IMR-90 (cell line): ENCODE data around the gene CYP8B1. TPM values are rescaled to one million over a fixed set of nuclear protein-coding genes. Genes with fewer than 3 reads are reported as not detected.

Experiments used
- ATAC-seq: fragments of 200-7000 bp; cut with Tn5 transposase; 2 replicates; pipeline ENCODE4 v1.9.1; 2020; ENCODE audit warnings: low read depth, mild to moderate bottlenecking, moderate library complexity
- BruUV-seq: library from RNA; stranded (reverse); fragments of 400-500 nt; replicated peaks from 2 replicates; lab custom pipeline; 2021; lab: Mats Ljungman, UMichigan
- CTCF ChIA-PET: fragments of 300-600 bp; formaldehyde crosslinking; extraction: SDS; loops from one replicate; lab custom pipeline; 2021; ENCODE audit warnings: antibody characterized with exemption; lab: Yijun Ruan, JAX
- POLR2A ChIA-PET: fragments of 300-600 bp; sonication (Branson Sonifier 250); formaldehyde crosslinking; loops from one replicate; lab custom pipeline; 2022; ENCODE audit warnings: antibody characterized with exemption; ENCODE audit not compliant: unreplicated experiment; lab: Charles Lee
- DNase-seq: peaks from one replicate; pipeline ENCODE4 v3.0.0; 2013
- H2AFZ ChIP-seq: replicated peaks from 2 replicates; pipeline ENCODE3; 2013; ENCODE audit warnings: low read length, mild to moderate bottlenecking; ENCODE audit not compliant: poor library complexity
- H2AK5ac ChIP-seq: 2 replicates; pipeline ENCODE4 v1.6.1; 2013; ENCODE audit warnings: low read depth, low read length, inconsistent platforms
- H2AK9ac ChIP-seq: replicated peaks from 2 replicates; pipeline ENCODE3; 2013; ENCODE audit warnings: mild to moderate bottlenecking, low read depth, low read length, moderate library complexity; ENCODE audit not compliant: poor library complexity
- H2BK120ac ChIP-seq: 2 replicates; pipeline ENCODE4 v1.6.1; 2013; ENCODE audit warnings: low read depth, low read length, inconsistent platforms
- H2BK15ac ChIP-seq: 3 replicates; pipeline ENCODE4 v1.6.1; 2013; ENCODE audit warnings: low read depth, low read length, inconsistent platforms
- H2BK20ac ChIP-seq: 2 replicates; pipeline ENCODE4 v1.6.1; 2013; ENCODE audit warnings: low read depth, mild to moderate bottlenecking, inconsistent platforms, low read length, moderate library complexity
- H2BK5ac ChIP-seq: 2 replicates; pipeline ENCODE4 v1.6.1; 2013; ENCODE audit warnings: mild to moderate bottlenecking, low read depth, low read length, inconsistent platforms; ENCODE audit not compliant: poor library complexity, severe bottlenecking
- H3K14ac ChIP-seq: replicated peaks from 2 replicates; pipeline ENCODE4 v1.6.1; 2013; ENCODE audit warnings: low read depth, low read length, inconsistent platforms
- H3K18ac ChIP-seq: 2 replicates; pipeline ENCODE4 v1.6.1; 2013; ENCODE audit warnings: low read depth, low read length, control low read depth
- H3K23ac ChIP-seq: 2 replicates; pipeline ENCODE4 v1.6.1; 2013; ENCODE audit warnings: low read depth, low read length, inconsistent platforms
- H3K27ac ChIP-seq: 2 replicates; pipeline ENCODE4 v1.5.1; 2013; ENCODE audit warnings: mild to moderate bottlenecking, control low read depth, low read length; ENCODE audit not compliant: insufficient read depth
- H3K27me3 ChIP-seq: 2 replicates; pipeline ENCODE4 v1.6.1; 2013; ENCODE audit warnings: low read length; ENCODE audit not compliant: control insufficient read depth, insufficient read depth
- H3K36me3 ChIP-seq: 2 replicates; pipeline ENCODE4 v1.6.1; 2013; ENCODE audit warnings: low read length, mixed read lengths; ENCODE audit not compliant: control insufficient read depth, insufficient read depth
- H3K4ac ChIP-seq: 2 replicates; pipeline ENCODE4 v1.6.1; 2013; ENCODE audit warnings: low read depth, low read length, inconsistent platforms
- H3K4me1 ChIP-seq: 2 replicates; pipeline ENCODE4 v1.6.1; 2013; ENCODE audit warnings: low read length, mixed read lengths; ENCODE audit not compliant: control insufficient read depth, insufficient read depth
- H3K4me2 ChIP-seq: 2 replicates; pipeline ENCODE4 v1.6.1; 2013; ENCODE audit warnings: low read depth, mild to moderate bottlenecking, control low read depth, low read length, moderate library complexity
- H3K4me3 ChIP-seq: 2 replicates; pipeline ENCODE4 v1.5.1; 2013; ENCODE audit warnings: low read depth, mild to moderate bottlenecking, control low read depth, low read length, moderate library complexity; ENCODE audit not compliant: insufficient read depth
- H3K56ac ChIP-seq: 2 replicates; pipeline ENCODE4 v1.6.1; 2013; ENCODE audit warnings: low read length, inconsistent platforms; ENCODE audit not compliant: insufficient read depth; ENCODE audit errors: extremely low read depth
- H3K79me1 ChIP-seq, 2 experiments: 2 replicates each; pipeline ENCODE4 v1.6.1; 2013; ENCODE audit warnings: low read length in 2 of 2, inconsistent platforms in 1 of 2, low read depth in 1 of 2
- H3K9ac ChIP-seq: 2 replicates; pipeline ENCODE4 v1.6.1; 2013; ENCODE audit warnings: low read depth, low read length, control low read depth
- H3K9me1 ChIP-seq: 2 replicates; pipeline ENCODE4 v1.6.1; 2013; ENCODE audit warnings: low read length, inconsistent platforms; ENCODE audit not compliant: insufficient read depth
- H3K9me3 ChIP-seq: 2 replicates; pipeline ENCODE4 v1.6.1; 2013; ENCODE audit warnings: low read length; ENCODE audit not compliant: control insufficient read depth, insufficient read depth
- H4K20me1 ChIP-seq: 2 replicates; pipeline ENCODE4 v1.6.1; 2013; ENCODE audit warnings: low read length, inconsistent platforms; ENCODE audit not compliant: insufficient read depth
- H4K5ac ChIP-seq: 2 replicates; pipeline ENCODE4 v1.6.1; 2013; ENCODE audit warnings: mild to moderate bottlenecking, low read depth, low read length, control low read depth
- H4K8ac ChIP-seq, 2 experiments: 2 replicates each; pipeline ENCODE4 v1.6.1; 2013; ENCODE audit warnings: low read depth in 2 of 2, low read length in 2 of 2, control low read depth in 1 of 2, inconsistent platforms in 1 of 2
- H4K91ac ChIP-seq: 2 replicates; pipeline ENCODE4 v1.6.1; 2013; ENCODE audit warnings: low read depth, low read length, inconsistent platforms; ENCODE audit not compliant: insufficient read depth
- MAFK ChIP-seq: IDR thresholded peaks from 2 replicates; pipeline ENCODE4 v1.6.1; 2012; ENCODE audit warnings: low read depth, low read length, improper control_type of control experiment
- MXI1 ChIP-seq: IDR thresholded peaks from 2 replicates; pipeline ENCODE4 v1.6.1; 2012; ENCODE audit warnings: low read depth, mild to moderate bottlenecking, low read length, moderate library complexity, borderline replicate concordance
- POLR2A ChIP-seq: IDR thresholded peaks from 2 replicates; pipeline ENCODE4 v1.6.1; 2012; ENCODE audit warnings: mild to moderate bottlenecking, low read depth, low read length
- RCOR1 ChIP-seq: IDR thresholded peaks from 2 replicates; pipeline ENCODE4 v1.6.1; 2012; ENCODE audit warnings: mild to moderate bottlenecking, low read length, improper control_type of control experiment; ENCODE audit not compliant: insufficient replicate concordance
- SMC3 ChIP-seq: fragments of 150-350 bp; IDR thresholded peaks from 2 replicates; pipeline ENCODE4 v1.6.1; 2016; ENCODE audit warnings: low read depth, mild to moderate bottlenecking, antibody characterized with exemption, low read length, moderate library complexity
- WGBS, 2 experiments: methylation state at CpG; one replicate each; pipeline versions ENCODE4 v1.1.5 to v1.1.7; 2013; ENCODE audit warnings: missing lambda C conversion rate in 2 of 2; ENCODE audit not compliant: insufficient read length in 1 of 2; ENCODE audit errors: extremely low coverage in 2 of 2; 5-methylcytosine and 5-hydroxymethylcytosine counted together
- dilution Hi-C: fragments of 300-500 bp; cut with HindIII; formaldehyde crosslinking; loops from one replicate; pipeline ENCODE4 v1.14.3; 2018; ENCODE audit warnings: low sequenced_read_pairs; ENCODE audit not compliant: unreplicated experiment
- in situ Hi-C: fragments of 300-500 bp; cut with MboI; formaldehyde crosslinking; loops from 3 replicates; pipeline ENCODE4 v1.14.3; 2019; ENCODE audit warnings: low sequenced_read_pairs, inconsistent platforms, mixed read lengths
- intact Hi-C: fragments of 100-400 bp; cut with micrococcal nuclease; formaldehyde crosslinking; loops from 2 replicates; pipeline ENCODE4 v1.10.0; 2022
- polyA plus RNA-seq, 3 experiments: library from polyadenylated mRNA; depleted of rRNA; stranded (reverse); fragments of >200 nt; gene quantifications; 2 replicates each; pipeline ENCODE4 v1.2.3, GENCODE V29; 2012; ENCODE audit warnings: low replicate concordance in 1 of 3
- total RNA-seq: library from RNA; depleted of rRNA; stranded (reverse); fragments of >200 nt; gene quantifications from 2 replicates; pipeline ENCODE4 v1.2.3, GENCODE V29; 2012
- TF ChIP-seq, protein P1 (sequence below): conservative IDR thresholded peaks from 2 replicates; pipeline ENCODE4 v1.5.1; 2012; ENCODE audit warnings: mild to moderate bottlenecking, low read depth, low read length, improper control_type of control experiment

The CYP8B1 gene
- total and polyA plus RNA-seq, 2 of the 4 experiments (the other 2 are of a cell fraction): not detected

DNA sequence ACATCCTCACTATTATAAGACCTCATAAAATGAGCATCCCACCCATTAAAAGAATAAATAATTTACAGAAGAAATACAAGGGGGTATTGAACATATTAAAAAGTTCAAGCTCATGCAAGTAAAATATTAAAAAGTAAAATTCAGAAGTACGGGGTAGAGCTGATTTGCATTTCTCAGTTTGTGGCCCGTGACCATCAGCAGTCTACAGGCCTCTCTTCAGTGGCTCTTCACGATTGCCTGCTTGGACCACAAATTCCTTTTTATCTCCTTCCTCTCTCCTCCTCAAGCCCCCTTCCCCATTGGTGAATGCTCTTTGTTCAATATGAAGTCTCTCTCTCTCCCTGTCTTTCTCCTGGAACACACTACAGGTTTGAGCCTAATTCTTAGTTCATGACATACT is 19.1 kb downstream of the CYP8B1 start:
- ChIA-PET POLR2A (no interaction called here), CTCF (no interaction called here)
- DNase-seq (no peak), ATAC-seq (no peak)
- Histone ChIP-seq H2BK15ac (no peak overlapping the region), H4K91ac (no peak overlapping the region), H4K20me1 (no peaks in the 10 kb centered on the region), H3K4ac (no peak overlapping the region), H2BK5ac (no peak overlapping the region), H3K9me3 (no peaks in the 10 kb centered on the region), H3K27me3 (peaks cover 27% of the 10 kb centered on the region), H2AK5ac (no peak overlapping the region), H4K5ac (no peak overlapping the region), H4K8ac (no peak overlapping the region), H3K4me2 (no peak overlapping the region), H3K4me1 (no peaks in the 10 kb centered on the region), H3K4me3 (no peak overlapping the region), H3K27ac (no peak overlapping the region), H3K9ac (no peak overlapping the region), H2AFZ (no peak overlapping the region), H2BK120ac (no peak overlapping the region), H3K56ac (no peak overlapping the region), H3K14ac (no peak overlapping the region), H3K9me1 (no peaks in the 10 kb centered on the region), H3K18ac (no peak overlapping the region), H2BK20ac (no peak overlapping the region), H2AK9ac (no peak overlapping the region), H3K23ac (no peak overlapping the region), H3K79me1 (no peaks in the 10 kb centered on the region), H3K36me3 (no peaks in the 10 kb centered on the region)
- dilution Hi-C loops: no loop called here
- intact Hi-C loops: no loop called here
- in situ Hi-C loops: no loop called here
- TF ChIP-seq MXI1: no peak
- no peak for TF ChIP-seq RCOR1
- no peak for TF ChIP-seq POLR2A
- TF ChIP-seq, protein P1, sequence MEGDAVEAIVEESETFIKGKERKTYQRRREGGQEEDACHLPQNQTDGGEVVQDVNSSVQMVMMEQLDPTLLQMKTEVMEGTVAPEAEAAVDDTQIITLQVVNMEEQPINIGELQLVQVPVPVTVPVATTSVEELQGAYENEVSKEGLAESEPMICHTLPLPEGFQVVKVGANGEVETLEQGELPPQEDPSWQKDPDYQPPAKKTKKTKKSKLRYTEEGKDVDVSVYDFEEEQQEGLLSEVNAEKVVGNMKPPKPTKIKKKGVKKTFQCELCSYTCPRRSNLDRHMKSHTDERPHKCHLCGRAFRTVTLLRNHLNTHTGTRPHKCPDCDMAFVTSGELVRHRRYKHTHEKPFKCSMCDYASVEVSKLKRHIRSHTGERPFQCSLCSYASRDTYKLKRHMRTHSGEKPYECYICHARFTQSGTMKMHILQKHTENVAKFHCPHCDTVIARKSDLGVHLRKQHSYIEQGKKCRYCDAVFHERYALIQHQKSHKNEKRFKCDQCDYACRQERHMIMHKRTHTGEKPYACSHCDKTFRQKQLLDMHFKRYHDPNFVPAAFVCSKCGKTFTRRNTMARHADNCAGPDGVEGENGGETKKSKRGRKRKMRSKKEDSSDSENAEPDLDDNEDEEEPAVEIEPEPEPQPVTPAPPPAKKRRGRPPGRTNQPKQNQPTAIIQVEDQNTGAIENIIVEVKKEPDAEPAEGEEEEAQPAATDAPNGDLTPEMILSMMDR: no peak
- TF ChIP-seq SMC3: no peak
- TF ChIP-seq MAFK: no peak
- BruUV-seq: no TSS peak
- no CpG with 5 or more reads among the region's 3 CpGs for WGBS, 2 experiments
